ENCODE measurements around the gene CREBBP.

DNA sequence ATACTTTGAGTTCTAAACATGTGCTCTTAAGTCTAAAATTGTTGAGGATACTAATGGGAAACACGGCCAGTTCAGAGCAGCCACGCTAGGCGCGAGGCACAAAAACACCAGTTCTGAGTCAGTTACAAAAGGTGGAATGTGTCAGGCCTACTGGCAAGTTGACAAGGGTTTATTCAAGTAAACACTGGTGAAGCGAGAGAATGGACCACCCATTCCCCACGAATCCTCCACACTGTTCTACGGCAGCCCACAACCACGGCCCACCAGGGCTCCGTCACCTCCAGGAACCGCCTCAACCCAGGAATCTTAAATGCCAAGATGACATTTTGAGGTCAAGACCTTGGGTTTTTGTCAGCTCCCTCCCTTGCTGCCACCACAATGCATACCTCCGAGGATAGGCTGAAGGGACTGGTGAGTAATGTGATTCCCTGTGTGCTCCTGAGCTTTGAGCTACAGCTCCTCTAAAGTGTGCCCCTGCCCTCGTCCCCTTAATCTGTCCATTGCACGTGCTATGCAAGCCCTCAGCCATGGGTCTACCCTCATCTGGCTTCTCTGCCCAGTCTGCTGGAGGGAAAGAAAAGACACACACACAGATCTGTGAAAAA, 134.7 kb downstream of the CREBBP start:
- TF ChIP-seq CTCF (conservative IDR thresholded peaks at IDR 0.05; ENCODE audit: low read depth in 2 of 2) (no peak), EZH2 (IDR thresholded peaks at IDR 0.05; ENCODE audit: low read depth, unreplicated experiment) (no peak), ETS1 (IDR thresholded peaks at IDR 0.05) (no peak), NANOG (IDR thresholded peaks at IDR 0.05; ENCODE audit: borderline replicate concordance) (no peak), POLR2AphosphoS5 (IDR thresholded peaks at IDR 0.05; ENCODE audit: low read depth) (no peak), REST (IDR thresholded peaks at IDR 0.05; ENCODE audit: unreplicated experiment) (no peak), ZNF114 (CRISPR knock-in tag; IDR thresholded peaks at IDR 0.05) (no peak)
